ENCODE measurements around the gene IL17F.

DNA sequence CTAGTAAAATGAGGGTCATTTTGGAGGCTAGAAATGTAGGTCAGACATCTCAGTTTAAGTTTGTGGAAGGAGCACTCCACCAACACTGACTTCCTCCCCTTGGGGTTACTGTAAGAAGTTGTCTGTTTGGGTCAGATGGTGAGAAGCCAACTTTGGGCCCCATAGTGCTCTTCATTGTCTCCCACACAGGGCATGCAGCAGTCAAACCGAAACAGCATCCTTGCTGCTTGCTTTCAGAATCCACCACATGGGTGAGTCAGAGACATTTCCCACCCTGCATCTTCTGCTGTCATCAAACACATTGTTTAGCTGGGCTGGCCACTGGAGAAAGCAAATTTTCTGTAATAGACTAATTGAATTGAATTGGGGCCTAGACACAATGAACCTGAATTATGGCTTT, 16.8 kb downstream of the IL17F start:
- TF ChIP-seq, protein P1, sequence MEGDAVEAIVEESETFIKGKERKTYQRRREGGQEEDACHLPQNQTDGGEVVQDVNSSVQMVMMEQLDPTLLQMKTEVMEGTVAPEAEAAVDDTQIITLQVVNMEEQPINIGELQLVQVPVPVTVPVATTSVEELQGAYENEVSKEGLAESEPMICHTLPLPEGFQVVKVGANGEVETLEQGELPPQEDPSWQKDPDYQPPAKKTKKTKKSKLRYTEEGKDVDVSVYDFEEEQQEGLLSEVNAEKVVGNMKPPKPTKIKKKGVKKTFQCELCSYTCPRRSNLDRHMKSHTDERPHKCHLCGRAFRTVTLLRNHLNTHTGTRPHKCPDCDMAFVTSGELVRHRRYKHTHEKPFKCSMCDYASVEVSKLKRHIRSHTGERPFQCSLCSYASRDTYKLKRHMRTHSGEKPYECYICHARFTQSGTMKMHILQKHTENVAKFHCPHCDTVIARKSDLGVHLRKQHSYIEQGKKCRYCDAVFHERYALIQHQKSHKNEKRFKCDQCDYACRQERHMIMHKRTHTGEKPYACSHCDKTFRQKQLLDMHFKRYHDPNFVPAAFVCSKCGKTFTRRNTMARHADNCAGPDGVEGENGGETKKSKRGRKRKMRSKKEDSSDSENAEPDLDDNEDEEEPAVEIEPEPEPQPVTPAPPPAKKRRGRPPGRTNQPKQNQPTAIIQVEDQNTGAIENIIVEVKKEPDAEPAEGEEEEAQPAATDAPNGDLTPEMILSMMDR (IDR thresholded peaks at IDR 0.05), result no peak
- TF ChIP-seq POLR2AphosphoS5 (IDR thresholded peaks at IDR 0.05) (no peak), POLR2A (IDR thresholded peaks at IDR 0.05) (no peak), EP300 (IDR thresholded peaks at IDR 0.05) (no peak)

Measured in sigmoid colon (tissue), 4 donors.